Sigmoid colon (tissue), 4 donors: ENCODE measurements around the gene TCP1.

Experiments used
- CTCF ChIP-seq, 4 experiments: fragments of 450-650 bp in 3 of 4; fragments of 200-600 bp in 1 of 4; IDR thresholded peaks; one replicate each; pipeline ENCODE4 v1.5.1; 2016 to 2019; ENCODE audit warnings: antibody characterized with exemption in 4 of 4, mild to moderate bottlenecking in 3 of 4, moderate library complexity in 2 of 4
- POLR2A ChIP-seq, 2 donors: fragments of 450-650 bp; IDR thresholded peaks; one replicate each; pipeline ENCODE4 v1.6.1; 2016; ENCODE audit warnings: antibody characterized with exemption in 2 of 2, mild to moderate bottlenecking in 2 of 2, moderate library complexity in 2 of 2
- POLR2AphosphoS5 ChIP-seq, 4 donors: sonication (generic); formaldehyde crosslinking; IDR thresholded peaks; one replicate each; pipeline ENCODE4 v1.6.1; 2017; ENCODE audit warnings: antibody characterized with exemption in 4 of 4

- TF ChIP-seq POLR2A (IDR thresholded peaks at IDR 0.05) (no peak), CTCF (IDR thresholded peaks at IDR 0.05) (no peak), POLR2AphosphoS5 (IDR thresholded peaks at IDR 0.05) (no peak)
These were observed 42.6 kb downstream of the TCP1 start for GRCh38 chr6:159746759-159747158.
